HepG2 (cell line): Measurements from ENCODE around the gene PSMB10. TPM values are rescaled to one million over a fixed set of nuclear protein-coding genes. Genes with fewer than 3 reads are reported as not detected.

Experiments used
- BORCS8-MEF2B ChIP-seq: sonication (generic); formaldehyde crosslinking; IDR thresholded peaks from 2 replicates; pipeline ENCODE4 v1.8.0; 2022; ENCODE audit warnings: mild to moderate bottlenecking, missing genetic modification reagents
- ELF1 ChIP-seq: sonication (generic); formaldehyde crosslinking; IDR thresholded peaks from 2 replicates; pipeline ENCODE4 v1.4.0; 2020; ENCODE audit warnings: missing genetic modification reagents
- HMG20A ChIP-seq: IDR thresholded peaks from 2 replicates; pipeline ENCODE4 v1.6.1; 2016; ENCODE audit warnings: borderline replicate concordance
- HNF4G ChIP-seq, 2 experiments: sonication (generic) in 1 of 2; formaldehyde crosslinking in 1 of 2; IDR thresholded peaks; 2 replicates each; pipeline versions ENCODE4 v1.4.0 to v1.6.1; 2011 to 2020; ENCODE audit warnings: borderline replicate concordance in 2 of 2, low read depth in 2 of 2, mild to moderate bottlenecking in 2 of 2, low read length in 1 of 2, missing genetic modification reagents in 1 of 2, moderate library complexity in 1 of 2
- HOXA5 ChIP-seq: sonication (generic); formaldehyde crosslinking; IDR thresholded peaks from 2 replicates; pipeline ENCODE4 v1.4.0; 2020; ENCODE audit warnings: missing genetic modification reagents
- MTA1 ChIP-seq: sonication (generic); formaldehyde crosslinking; IDR thresholded peaks from 2 replicates; pipeline ENCODE4 v1.4.0; 2020; ENCODE audit warnings: missing genetic modification reagents, mild to moderate bottlenecking, borderline replicate concordance
- PBX2 ChIP-seq: IDR thresholded peaks from 2 replicates; pipeline ENCODE4 v1.6.1; 2016; ENCODE audit warnings: control low read depth
- PTBP1 ChIP-seq: fragments of 200-400 bp; formaldehyde crosslinking; IDR thresholded peaks from 2 replicates; pipeline ENCODE4 v1.6.1; 2018; ENCODE audit warnings: low read length, low read depth; ENCODE audit not compliant: poor library complexity, severe bottlenecking
- SKIL ChIP-seq: sonication (generic); formaldehyde crosslinking; IDR thresholded peaks from 2 replicates; pipeline ENCODE4 v1.8.0; 2022; ENCODE audit warnings: missing genetic modification reagents, mild to moderate bottlenecking, moderate library complexity, borderline replicate concordance
- SMARCC2 ChIP-seq: fragments of 450-650 bp; IDR thresholded peaks from 2 replicates; pipeline ENCODE4 v1.6.1; 2017; ENCODE audit warnings: antibody characterized with exemption, mild to moderate bottlenecking
- SNAPC2 ChIP-seq: sonication (generic); formaldehyde crosslinking; IDR thresholded peaks from 2 replicates; pipeline ENCODE4 v1.8.1; 2022; ENCODE audit warnings: mild to moderate bottlenecking, missing genetic modification reagents
- THAP7 ChIP-seq: sonication (generic); formaldehyde crosslinking; IDR thresholded peaks from 2 replicates; pipeline ENCODE4 v1.8.1; 2023; ENCODE audit warnings: mild to moderate bottlenecking, missing genetic modification reagents
- TIGD3 ChIP-seq: sonication (generic); formaldehyde crosslinking; IDR thresholded peaks from 2 replicates; pipeline ENCODE4 v1.5.1; 2020; ENCODE audit warnings: mild to moderate bottlenecking, missing genetic modification reagents, borderline replicate concordance
- ZBTB39 ChIP-seq: sonication (generic); formaldehyde crosslinking; IDR thresholded peaks from 2 replicates; pipeline ENCODE4 v1.5.0; 2020; ENCODE audit warnings: missing genetic modification reagents
- ZBTB49 ChIP-seq: sonication (generic); formaldehyde crosslinking; IDR thresholded peaks from 2 replicates; pipeline ENCODE4 v1.4.0; 2020; ENCODE audit warnings: missing genetic modification reagents, borderline replicate concordance
- ZFAT ChIP-seq: sonication (generic); formaldehyde crosslinking; conservative IDR thresholded peaks from 2 replicates; pipeline ENCODE4 v1.8.1; 2023; ENCODE audit warnings: missing genetic modification reagents, inconsistent platforms
- ZNF207 ChIP-seq: fragments of 450-650 bp; IDR thresholded peaks from 2 replicates; pipeline ENCODE4 v1.6.1; 2016; ENCODE audit warnings: antibody characterized with exemption, borderline replicate concordance
- ZNF501 ChIP-seq: sonication (generic); formaldehyde crosslinking; IDR thresholded peaks from 2 replicates; pipeline ENCODE4 v1.5.1; 2020; ENCODE audit warnings: mild to moderate bottlenecking, moderate library complexity, missing genetic modification reagents
- polyA plus RNA-seq, 8 experiments: library from polyadenylated mRNA; depleted of rRNA in 3 of 8; stranded (reverse) in 7 of 8; unstranded in 1 of 8; fragments of >200 nt; fragmentation: Illumina TruSeq in 4 of 8; extraction: Trizol in 4 of 8; gene quantifications; 2 replicates each; pipeline versions ENCODE4 v1.2.1 to v1.2.3, GENCODE V29; 2011 to 2016; ENCODE audit warnings: low read depth in 4 of 8, missing spikeins in 1 of 8, mixed read lengths in 1 of 8; ENCODE audit not compliant: insufficient read depth in 1 of 8
- total RNA-seq, 5 experiments: library from RNA; depleted of rRNA; stranded (reverse); fragments of >200 nt; fragmentation: Illumina TruSeq; extraction: Trizol; gene quantifications; 2 replicates each; pipeline ENCODE4 v1.2.3, GENCODE V29; 2016; ENCODE audit warnings: low read depth in 1 of 5

Gene PSMB10
- total and polyA plus RNA-seq, 2 of the 13 experiments (the other 11 are each of a cell fraction or from before 2014, with no cell fraction given) = 12.7 to 65.9 TPM

- no peak for TF ChIP-seq SMARCC2
- peak; percentile 87 for TF ChIP-seq PBX2 (CRISPR knock-in tag)
- peak; percentile 93 for TF ChIP-seq ELF1 (CRISPR knock-in tag)
- TF ChIP-seq HNF4G (IDR thresholded peaks at IDR 0.05; ENCODE audit: borderline replicate concordance, low read depth, low read length) = no peak
- 0 out of 2 replicates have a peak, but pooled peaks have one; percentile 15 for TF ChIP-seq HNF4G (CRISPR knock-in tag; IDR thresholded peaks at IDR 0.05; ENCODE audit: borderline replicate concordance, low read depth)
- 0 out of 2 replicates have a peak, but pooled peaks have one; percentile 55 for TF ChIP-seq THAP7
- TF ChIP-seq PTBP1 = no peak
- no peak for TF ChIP-seq HMG20A (CRISPR knock-in tag)
- no peak for TF ChIP-seq ZFAT
- TF ChIP-seq ZBTB49 (CRISPR knock-in tag) = peak; percentile 93; the same call in 1 of the 2 replicates
- TF ChIP-seq SNAPC2 (CRISPR knock-in tag) = no peak; the same call in none of the 2 replicates
- TF ChIP-seq ZNF207 = no peak
- peak; percentile 97 for TF ChIP-seq ZNF501 (CRISPR knock-in tag)
- TF ChIP-seq TIGD3 (CRISPR knock-in tag) = peak; percentile 57; the same call in 1 of the 2 replicates
- peak; percentile 86 for TF ChIP-seq BORCS8-MEF2B (CRISPR knock-in tag)
- TF ChIP-seq MTA1 (CRISPR knock-in tag) = peak; percentile 64; the same call in 1 of the 2 replicates
- 0 out of 2 replicates have a peak, but pooled peaks have one; percentile 7 for TF ChIP-seq ZBTB39 (CRISPR knock-in tag)
- no peak; the same call in 1 of the 2 replicates for TF ChIP-seq SKIL (CRISPR knock-in tag)
- peak; percentile 75; the same call in 1 of the 2 replicates for TF ChIP-seq HOXA5 (CRISPR knock-in tag)
Measured at GRCh38 chr16:67935402-67936123, 1.1 kb downstream of the PSMB10 start (continued).
